ENCODE measurements around the gene HIGD2A. TPM values are rescaled to one million over a fixed set of nuclear protein-coding genes. Genes with fewer than 3 reads are reported as not detected.

The HIGD2A gene
- total and polyA plus RNA-seq, 2 of the 13 experiments (the other 11 are each of a cell fraction or from before 2014, with no cell fraction given) = 89.2 to 146 TPM

DNA sequence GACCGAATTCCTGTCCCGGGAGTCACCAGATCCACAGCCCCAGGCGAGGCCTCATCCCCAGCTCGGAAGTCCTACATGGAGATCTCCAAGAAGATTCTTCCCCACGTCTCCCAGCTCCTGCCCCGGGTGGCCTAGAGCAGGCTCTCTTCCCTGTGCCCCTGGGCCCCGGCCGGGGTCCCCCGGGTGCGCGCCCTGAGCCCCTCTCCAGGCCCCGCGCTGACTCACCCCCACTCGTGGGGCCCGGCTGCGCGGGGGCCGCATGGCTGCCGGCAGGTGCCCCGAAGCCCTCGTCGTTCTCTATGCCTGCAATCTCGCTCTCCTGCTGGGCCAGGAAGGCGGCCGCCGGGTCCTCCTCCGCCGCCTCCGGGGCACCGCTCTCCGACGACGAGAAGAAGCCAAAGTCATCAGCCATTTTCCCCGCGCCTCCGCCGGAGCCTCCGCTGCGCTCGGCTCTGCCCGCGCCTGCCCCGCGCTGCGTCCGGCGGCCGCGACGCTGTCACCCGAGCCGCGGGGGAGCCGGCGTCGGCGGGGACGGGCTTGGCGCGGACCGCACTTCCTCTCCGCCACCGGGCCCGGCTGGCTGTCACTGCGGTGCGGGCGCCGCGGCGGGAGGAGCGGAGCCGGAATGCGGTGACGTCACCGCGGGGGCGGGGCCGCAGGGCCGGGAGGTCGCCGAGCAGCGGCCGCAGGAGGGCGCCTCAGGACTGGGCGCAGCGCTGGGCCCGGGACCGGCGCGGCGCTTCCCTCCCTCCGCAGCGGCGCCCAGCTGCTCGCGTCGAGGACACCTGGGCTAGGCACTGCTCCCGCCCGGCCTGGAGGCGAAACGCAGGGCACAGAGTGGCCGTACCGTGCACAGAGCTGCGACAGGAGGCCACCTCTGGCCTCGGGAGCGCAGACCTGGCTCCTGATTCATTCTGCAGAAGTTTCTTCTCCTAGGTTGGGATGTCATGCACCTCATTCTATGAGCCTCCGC is 27.7 kb downstream of the HIGD2A start, which contains the start of gene CLTB (continued):
- TF ChIP-seq JUN (CRISPR knock-in tag; IDR thresholded peaks at IDR 0.05) (0 out of 2 replicates have a peak, but pooled peaks have one; percentile 49), ZNF121 (CRISPR knock-in tag; IDR thresholded peaks at IDR 0.05) (0 out of 2 replicates have a peak, but pooled peaks have one; percentile 46), HMGA1 (CRISPR knock-in tag; conservative IDR thresholded peaks at IDR 0.05) (no peak), RAD21 (CRISPR knock-in tag; IDR thresholded peaks at IDR 0.05) (peak; percentile 100), XRCC5 (optimal IDR thresholded peaks at IDR 0.05; ENCODE audit: low read length) (peak; percentile 44), ELF3 (CRISPR knock-in tag; IDR thresholded peaks at IDR 0.05) (peak; percentile 75), RFX3 (CRISPR knock-in tag; IDR thresholded peaks at IDR 0.05) (no peak), ZFP41 (CRISPR knock-in tag; IDR thresholded peaks at IDR 0.05; ENCODE audit: borderline replicate concordance) (0 out of 2 replicates have a peak, but pooled peaks have one; percentile 12), ZFP36 (IDR thresholded peaks at IDR 0.05; ENCODE audit: borderline replicate concordance, low read depth, low read length, partially characterized antibody) (no peak), CEBPG (CRISPR knock-in tag; IDR thresholded peaks at IDR 0.05) (0 out of 2 replicates have a peak, but pooled peaks have one; percentile 4), RXRA (CRISPR knock-in tag; IDR thresholded peaks at IDR 0.05) (peak; percentile 44), ATF1 (CRISPR knock-in tag; IDR thresholded peaks at IDR 0.05) (no peak), HDAC2 (CRISPR knock-in tag; IDR thresholded peaks at IDR 0.05) (peak; percentile 73), ZNF326 (CRISPR knock-in tag; IDR thresholded peaks at IDR 0.05; ENCODE audit: borderline replicate concordance) (no peak), CBFB (CRISPR knock-in tag; IDR thresholded peaks at IDR 0.05) (peak; percentile 36; the same call in 1 of the 2 replicates), ATRX (CRISPR knock-in tag; IDR thresholded peaks at IDR 0.05; ENCODE audit: borderline replicate concordance) (no peak), MEF2D (CRISPR knock-in tag; IDR thresholded peaks at IDR 0.05) (no peak), CREB1 (IDR thresholded peaks at IDR 0.05) (peak; percentile 99), CREB1 (CRISPR knock-in tag; IDR thresholded peaks at IDR 0.05) (no peak), KLF11 (CRISPR knock-in tag; IDR thresholded peaks at IDR 0.05) (0 out of 2 replicates have a peak, but pooled peaks have one; percentile 34), HNRNPL (IDR thresholded peaks at IDR 0.05; ENCODE audit: low read depth, low read length) (0 out of 2 replicates have a peak, but pooled peaks have one; percentile 47), EHMT2 (IDR thresholded peaks at IDR 0.05; ENCODE audit: borderline replicate concordance, low read depth, low read length) (no peak), SP5 (CRISPR knock-in tag; IDR thresholded peaks at IDR 0.05; ENCODE audit: borderline replicate concordance, low read depth) (0 out of 2 replicates have a peak, but pooled peaks have one; percentile 56), ZNF263 (CRISPR knock-in tag; IDR thresholded peaks at IDR 0.05) (peak; percentile 70)
- TF ChIP-seq, protein P1, sequence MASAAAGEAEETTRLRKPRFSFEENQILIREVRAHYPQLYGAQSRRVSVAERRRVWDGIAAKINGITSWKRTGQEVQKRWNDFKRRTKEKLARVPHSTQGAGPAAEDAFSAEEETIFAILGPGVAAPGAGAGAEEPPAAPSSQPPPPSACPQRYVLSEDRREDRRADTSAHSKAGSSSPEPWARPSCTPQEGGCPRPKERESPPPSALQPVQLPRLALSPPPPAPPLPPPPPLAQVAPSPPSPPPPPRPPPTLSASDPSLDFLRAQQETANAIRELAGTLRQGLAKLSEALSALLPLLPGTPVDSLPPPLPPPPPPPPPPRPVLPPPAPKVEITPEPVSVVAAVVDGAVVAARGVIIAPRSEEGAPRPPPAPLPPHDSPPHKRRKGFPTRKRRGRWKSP (CRISPR knock-in tag; IDR thresholded peaks at IDR 0.05) = peak; percentile 84; the same call in 1 of the 2 replicates
- TF ChIP-seq, protein P2, sequence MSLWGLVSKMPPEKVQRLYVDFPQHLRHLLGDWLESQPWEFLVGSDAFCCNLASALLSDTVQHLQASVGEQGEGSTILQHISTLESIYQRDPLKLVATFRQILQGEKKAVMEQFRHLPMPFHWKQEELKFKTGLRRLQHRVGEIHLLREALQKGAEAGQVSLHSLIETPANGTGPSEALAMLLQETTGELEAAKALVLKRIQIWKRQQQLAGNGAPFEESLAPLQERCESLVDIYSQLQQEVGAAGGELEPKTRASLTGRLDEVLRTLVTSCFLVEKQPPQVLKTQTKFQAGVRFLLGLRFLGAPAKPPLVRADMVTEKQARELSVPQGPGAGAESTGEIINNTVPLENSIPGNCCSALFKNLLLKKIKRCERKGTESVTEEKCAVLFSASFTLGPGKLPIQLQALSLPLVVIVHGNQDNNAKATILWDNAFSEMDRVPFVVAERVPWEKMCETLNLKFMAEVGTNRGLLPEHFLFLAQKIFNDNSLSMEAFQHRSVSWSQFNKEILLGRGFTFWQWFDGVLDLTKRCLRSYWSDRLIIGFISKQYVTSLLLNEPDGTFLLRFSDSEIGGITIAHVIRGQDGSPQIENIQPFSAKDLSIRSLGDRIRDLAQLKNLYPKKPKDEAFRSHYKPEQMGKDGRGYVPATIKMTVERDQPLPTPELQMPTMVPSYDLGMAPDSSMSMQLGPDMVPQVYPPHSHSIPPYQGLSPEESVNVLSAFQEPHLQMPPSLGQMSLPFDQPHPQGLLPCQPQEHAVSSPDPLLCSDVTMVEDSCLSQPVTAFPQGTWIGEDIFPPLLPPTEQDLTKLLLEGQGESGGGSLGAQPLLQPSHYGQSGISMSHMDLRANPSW (CRISPR knock-in tag; IDR thresholded peaks at IDR 0.05; ENCODE audit: borderline replicate concordance) = no peak
- TF ChIP-seq, protein P3, sequence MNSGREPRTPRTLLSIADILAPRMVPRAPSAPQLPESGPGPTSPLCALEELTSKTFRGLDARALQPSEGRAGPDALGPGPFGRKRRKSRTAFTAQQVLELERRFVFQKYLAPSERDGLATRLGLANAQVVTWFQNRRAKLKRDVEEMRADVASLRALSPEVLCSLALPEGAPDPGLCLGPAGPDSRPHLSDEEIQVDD (CRISPR knock-in tag; IDR thresholded peaks at IDR 0.05; ENCODE audit: borderline replicate concordance) = 0 out of 2 replicates have a peak, but pooled peaks have one; percentile 78
- TF ChIP-seq, protein P4, sequence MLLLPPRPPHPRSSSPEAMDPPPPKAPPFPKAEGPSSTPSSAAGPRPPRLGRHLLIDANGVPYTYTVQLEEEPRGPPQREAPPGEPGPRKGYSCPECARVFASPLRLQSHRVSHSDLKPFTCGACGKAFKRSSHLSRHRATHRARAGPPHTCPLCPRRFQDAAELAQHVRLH (CRISPR knock-in tag; IDR thresholded peaks at IDR 0.05; ENCODE audit: borderline replicate concordance, low read depth) = no peak

All from HepG2 (cell line).